Large intestine (tissue), 3 donors: ENCODE measurements around the gene REX1BD. TPM values are rescaled to one million over a fixed set of nuclear protein-coding genes. Genes with fewer than 3 reads are reported as not detected.
A peak's percentile ranks its signal among the peaks of the same experiment; 100 is the strongest.

ENCODE experiments used
- DNase-seq, 2 donors: peaks; one replicate each; pipeline versions ENCODE4 v3.0.0 to v3.0.0-alpha.2; 2013
- H3K27ac ChIP-seq: one replicate; pipeline ENCODE4 v1.5.1; 2013; ENCODE audit warnings: low read length
- H3K27me3 ChIP-seq: 2 replicates; pipeline ENCODE4 v1.6.1; 2013; ENCODE audit warnings: low read length; ENCODE audit not compliant: control insufficient read depth, insufficient read depth
- H3K36me3 ChIP-seq: 2 replicates; pipeline ENCODE4 v1.6.1; 2013; ENCODE audit warnings: low read length; ENCODE audit not compliant: control insufficient read depth, insufficient read depth
- H3K4me1 ChIP-seq: one replicate; pipeline ENCODE4 v1.6.1; 2013; ENCODE audit warnings: low read length; ENCODE audit not compliant: control insufficient read depth, insufficient read depth
- H3K4me3 ChIP-seq: one replicate; pipeline ENCODE4 v1.5.1; 2013; ENCODE audit warnings: low read length
- H3K9me3 ChIP-seq: one replicate; pipeline ENCODE4 v1.6.1; 2013; ENCODE audit warnings: mild to moderate bottlenecking, low read depth, low read length, moderate library complexity; ENCODE audit not compliant: control insufficient read depth
- WGBS: methylation state at CpG from one replicate; pipeline ENCODE4 v1.1.5; 2013; ENCODE audit warnings: low lambda C conversion rate; ENCODE audit not compliant: insufficient coverage; 5-methylcytosine and 5-hydroxymethylcytosine counted together
- polyA plus RNA-seq: library from polyadenylated mRNA; unstranded; fragments of 120-200 nt; gene quantifications from one replicate; pipeline ENCODE4 v1.2.1, GENCODE V29; 2013

REX1BD gene
- polyA plus RNA-seq, 1 donor, result 47.2 TPM

GRCh38 chr19:18612772-18613588 is 24.4 kb downstream of the REX1BD start, which contains the start of gene TMEM59L:
Gene TMEM59L, plus strand, starts transcription at chr19:18612870. Its CDS starts 89 bp downstream, at chr19:18612959.
- Histone ChIP-seq H3K4me1 (peaks cover 13% of the 10 kb centered on the region), H3K9me3 (peaks cover 11% of the 10 kb centered on the region), H3K4me3 (peak within 1 kb of the TSS; percentile 10), H3K36me3 (no peaks in the 10 kb centered on the region), H3K27ac (no peak within 1 kb of the TSS), H3K27me3 (peaks cover 84% of the 10 kb centered on the region)
- DNase-seq, result no peak
- no CpG with 5 or more reads among the region's 70 CpGs for WGBS

- peaks cover 76% of the 10 kb centered on the region for H3K27me3 ChIP-seq
- peaks cover 14% of the 10 kb centered on the region for H3K9me3 ChIP-seq
- DNase-seq, result no peak
- H3K4me1 ChIP-seq, result peaks cover 13% of the 10 kb centered on the region
- no CpG with 5 or more reads among the region's 23 CpGs for whole genome bisulfite sequencing
- H3K36me3 ChIP-seq, result no peaks in the 10 kb centered on the region
- H3K27ac ChIP-seq, result no peak overlapping the region
- H3K4me3 ChIP-seq, result no peak overlapping the region
Observed at GRCh38 chr19:18613589-18614234, 25.1 kb downstream of the REX1BD start.

- no peak overlapping the region for H3K27ac ChIP-seq
- H3K9me3 ChIP-seq, result peaks cover 8% of the 10 kb centered on the region
- no CpG with 5 or more reads among the region's 3 CpGs for WGBS
- DNase-seq, result no peak
- no peaks in the 10 kb centered on the region for H3K36me3 ChIP-seq
- peaks cover 10% of the 10 kb centered on the region for H3K4me1 ChIP-seq
- H3K4me3 ChIP-seq, result no peak overlapping the region
- H3K27me3 ChIP-seq, result peaks cover 57% of the 10 kb centered on the region
Observed at GRCh38 chr19:18616023-18616422, 27.4 kb downstream of the REX1BD start.

DNA sequence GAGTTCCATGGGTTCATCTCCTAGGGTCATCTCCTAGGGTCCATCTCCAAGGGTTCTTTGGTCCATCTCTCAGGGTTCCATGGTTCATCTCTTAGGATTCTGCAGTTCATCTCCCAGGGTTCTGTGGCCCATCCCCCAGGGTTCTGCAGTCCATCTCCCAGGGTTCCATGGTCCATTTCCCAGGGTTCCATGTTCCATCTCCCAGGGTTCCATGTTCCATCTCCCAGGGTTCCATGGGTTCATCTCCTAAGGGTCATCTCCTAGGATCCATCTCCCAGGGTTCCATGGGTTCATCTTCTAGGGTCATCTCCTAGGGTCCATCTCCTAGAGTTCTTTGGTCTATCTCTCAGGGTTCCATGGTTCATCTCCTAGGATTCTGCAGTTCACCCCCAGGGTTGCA is 29.0 kb downstream of the REX1BD start:
- Histone ChIP-seq H3K4me3 (no peak overlapping the region), H3K4me1 (no peaks in the 10 kb centered on the region), H3K9me3 (peaks cover 8% of the 10 kb centered on the region), H3K27me3 (peaks cover 44% of the 10 kb centered on the region), H3K27ac (no peak overlapping the region), H3K36me3 (no peaks in the 10 kb centered on the region)
- DNase-seq, result no peak

GRCh38 chr19:18618236-18618635 is 29.6 kb downstream of the REX1BD start:
- no peak for DNase-seq
- H3K36me3 ChIP-seq, result no peaks in the 10 kb centered on the region
- H3K9me3 ChIP-seq, result peaks cover 8% of the 10 kb centered on the region
- H3K27me3 ChIP-seq, result peaks cover 40% of the 10 kb centered on the region
- no peak overlapping the region for H3K4me3 ChIP-seq
- no peaks in the 10 kb centered on the region for H3K4me1 ChIP-seq
- no peak overlapping the region for H3K27ac ChIP-seq
- no CpG with 5 or more reads among the region's 13 CpGs for WGBS

DNA sequence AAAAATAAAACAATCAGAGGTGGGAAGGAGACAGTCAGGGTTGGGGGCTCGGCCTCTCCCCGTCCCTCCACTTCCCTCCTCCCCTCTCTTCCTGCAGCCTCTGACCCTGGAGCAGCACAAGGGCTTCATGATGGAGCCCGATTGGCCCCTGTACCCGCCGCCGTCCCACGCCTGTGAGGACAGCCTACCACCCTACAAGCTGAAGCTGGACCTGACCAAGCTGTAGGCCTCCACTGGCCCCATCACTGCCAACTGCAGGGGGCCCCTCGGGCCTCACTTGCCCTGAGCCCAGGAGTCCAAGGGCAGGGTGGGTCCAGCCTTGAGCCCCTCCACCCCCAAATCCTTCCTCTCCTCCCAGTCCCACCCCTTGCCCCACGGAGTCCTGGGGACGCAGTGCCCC is 31.7 kb downstream of the REX1BD start:
- H3K9me3 ChIP-seq, result peaks cover 8% of the 10 kb centered on the region
- H3K27me3 ChIP-seq, result peaks cover 19% of the 10 kb centered on the region
- no peaks in the 10 kb centered on the region for H3K36me3 ChIP-seq
- DNase-seq, result no peak
- H3K27ac ChIP-seq, result no peak overlapping the region
- no peaks in the 10 kb centered on the region for H3K4me1 ChIP-seq
- no CpG with 5 or more reads among the region's 10 CpGs for WGBS
- H3K4me3 ChIP-seq, result no peak overlapping the region

- Histone ChIP-seq H3K27me3 (peaks cover 13% of the 10 kb centered on the region), H3K4me1 (no peaks in the 10 kb centered on the region), H3K4me3 (no peak overlapping the region), H3K36me3 (no peaks in the 10 kb centered on the region), H3K27ac (no peak overlapping the region), H3K9me3 (peaks cover 8% of the 10 kb centered on the region)
- no CpG with 5 or more reads among the region's 7 CpGs for WGBS
- no peak for DNase-seq
Observed at GRCh38 chr19:18620902-18621301, 32.3 kb downstream of the REX1BD start.

GRCh38 chr19:18626906-18627305 is 38.3 kb downstream of the REX1BD start:
- Histone ChIP-seq H3K27me3 (peaks cover 19% of the 10 kb centered on the region), H3K27ac (no peak overlapping the region), H3K4me3 (no peak overlapping the region), H3K4me1 (no peaks in the 10 kb centered on the region), H3K36me3 (no peaks in the 10 kb centered on the region), H3K9me3 (no peaks in the 10 kb centered on the region)
- no CpG with 5 or more reads among the region's 2 CpGs for WGBS
- DNase-seq, result no peak

DNA sequence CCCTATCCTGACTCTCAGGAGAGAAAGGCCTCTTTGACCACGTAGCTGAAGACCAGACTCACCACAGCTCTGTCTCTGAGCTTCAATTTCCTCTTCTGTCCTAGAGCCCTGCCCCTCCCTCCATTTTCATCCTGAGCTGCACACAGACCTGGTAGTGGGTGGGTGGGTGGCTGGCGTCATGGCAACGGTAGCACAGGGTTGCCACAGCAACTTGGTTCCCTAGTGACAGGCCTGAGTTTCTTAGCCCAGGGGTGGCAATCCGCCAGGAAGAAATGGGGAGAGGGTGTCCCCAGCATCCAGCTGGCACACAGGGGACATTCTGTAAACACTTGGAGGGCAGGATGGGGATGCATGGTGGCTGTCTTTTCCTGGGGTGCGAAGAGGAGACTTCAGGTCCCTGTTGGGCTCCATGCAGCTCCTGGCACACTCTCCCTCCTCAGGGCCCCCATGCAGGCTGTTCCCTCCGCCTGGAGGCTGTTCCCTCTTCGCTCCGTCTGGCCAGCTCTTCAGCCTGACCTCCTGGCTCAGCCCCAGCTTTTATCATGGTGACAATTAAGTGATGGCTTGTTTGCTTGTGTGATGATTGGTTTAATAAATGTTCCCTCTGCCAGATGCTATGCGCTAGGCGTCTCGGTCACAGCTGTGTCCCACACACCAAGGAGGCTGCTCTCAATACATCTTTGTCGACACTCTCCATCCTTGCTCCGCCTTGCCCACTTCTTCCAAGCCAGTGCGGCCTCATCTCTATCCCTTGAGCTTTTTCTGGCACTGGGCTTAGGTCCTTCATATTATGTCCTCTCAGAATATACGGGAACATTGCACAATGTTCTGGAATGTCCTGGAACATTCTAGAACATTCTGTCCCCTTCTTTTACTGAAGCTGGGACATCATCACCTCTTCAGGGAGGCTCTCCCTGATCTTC is 40.8 kb downstream of the REX1BD start:
- Histone ChIP-seq H3K27ac (no peak overlapping the region), H3K9me3 (no peaks in the 10 kb centered on the region), H3K4me1 (no peaks in the 10 kb centered on the region), H3K36me3 (no peaks in the 10 kb centered on the region), H3K4me3 (no peak overlapping the region), H3K27me3 (peaks cover 15% of the 10 kb centered on the region)
- no peak for DNase-seq
- WGBS, result no CpG with 5 or more reads among the region's 15 CpGs

- peaks cover 16% of the 10 kb centered on the region for H3K27me3 ChIP-seq
- peaks cover 22% of the 10 kb centered on the region for H3K4me1 ChIP-seq
- no peak overlapping the region for H3K27ac ChIP-seq
- DNase-seq, result no peak
- no peaks in the 10 kb centered on the region for H3K9me3 ChIP-seq
- no peaks in the 10 kb centered on the region for H3K36me3 ChIP-seq
- WGBS, result no CpG with 5 or more reads among the region's 8 CpGs
- H3K4me3 ChIP-seq, result no peak overlapping the region
Observed at GRCh38 chr19:18633321-18633720, 44.7 kb downstream of the REX1BD start.
